Calu3 (cell line): ENCODE data around the gene SNX33. TPM values are rescaled to one million over a fixed set of nuclear protein-coding genes. Genes with fewer than 3 reads are reported as not detected.
"Not testable (repeated sequence)": the region's sequence is repeated elsewhere in the genome, so short reads cannot be mapped to it uniquely, and the experiment has no call there.

Source experiments
- BruUV-seq: library from RNA; stranded (reverse); fragments of 400-500 nt; replicated peaks from 2 replicates; lab custom pipeline; 2021; lab: Mats Ljungman, UMichigan
- CTCF ChIA-PET: fragments of 300-600 bp; sonication (Branson Sonifier 250); formaldehyde crosslinking; loops from one replicate; lab custom pipeline; 2022; ENCODE audit warnings: antibody characterized with exemption; lab: Charles Lee
- DNase-seq: peaks from one replicate; pipeline ENCODE4 v3.0.0; 2022
- H3K27ac Mint-ChIP-seq: one replicate; pipeline ENCODE4 v1.8.0; 2022; ENCODE audit warnings: mixed read lengths; ENCODE audit not compliant: unreplicated experiment
- H3K27me3 Mint-ChIP-seq: one replicate; pipeline ENCODE4 v1.8.0; 2022; ENCODE audit warnings: mixed read lengths; ENCODE audit not compliant: unreplicated experiment
- H3K36me3 Mint-ChIP-seq: one replicate; pipeline ENCODE4 v1.8.0; 2022; ENCODE audit warnings: mild to moderate bottlenecking, moderate library complexity, mixed read lengths; ENCODE audit not compliant: insufficient read depth, unreplicated experiment
- H3K4me1 Mint-ChIP-seq: one replicate; pipeline ENCODE4 v1.8.0; 2022; ENCODE audit warnings: mild to moderate bottlenecking, low read depth, mixed read lengths; ENCODE audit not compliant: unreplicated experiment
- H3K4me3 Mint-ChIP-seq: one replicate; pipeline ENCODE4 v1.8.0; 2022; ENCODE audit warnings: mild to moderate bottlenecking, low read depth, moderate library complexity, mixed read lengths; ENCODE audit not compliant: unreplicated experiment
- H3K9me3 Mint-ChIP-seq: one replicate; pipeline ENCODE4 v1.8.0; 2022; ENCODE audit warnings: low read depth, mixed read lengths; ENCODE audit not compliant: unreplicated experiment
- intact Hi-C: fragments of 100-400 bp; cut with micrococcal nuclease; formaldehyde crosslinking; loops from one replicate; pipeline ENCODE4 v1.10.0; 2022; ENCODE audit not compliant: unreplicated experiment
- total RNA-seq: library from RNA; stranded (reverse); gene quantifications from 2 replicates; pipeline ENCODE4 v1.2.3, GENCODE V29; 2022
- TF ChIP-seq, protein P1 (sequence below): fragments of 200-600 bp; IDR thresholded peaks from one replicate; pipeline ENCODE4 v1.8.0; 2022; ENCODE audit warnings: antibody characterized with exemption; ENCODE audit not compliant: unreplicated experiment

SNX33 gene
- total RNA-seq, 1 experiment from 2014 or later = 23.2 TPM

DNA sequence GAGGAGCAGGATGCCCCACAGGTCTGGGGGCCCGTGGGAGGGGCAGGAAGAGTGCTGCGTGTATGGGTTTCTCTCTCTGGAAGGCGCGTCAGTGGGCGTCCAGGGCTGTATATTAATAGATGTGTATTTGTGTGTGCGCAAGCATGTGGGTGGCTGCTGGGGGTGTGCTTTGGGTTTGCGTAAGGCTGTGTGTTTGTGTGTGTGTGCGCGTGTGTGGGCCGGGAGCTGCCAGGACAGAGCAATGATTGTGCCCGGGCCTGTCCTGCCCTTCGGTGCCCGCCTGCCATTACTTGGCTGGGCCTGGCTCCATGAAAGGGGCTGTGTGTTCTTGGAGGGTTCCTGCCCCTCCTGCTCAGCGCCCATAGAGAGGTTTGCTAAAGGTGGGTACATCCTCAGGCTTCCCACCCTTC, 48.6 kb downstream of the SNX33 start:
- intact Hi-C loops = no loop called here
- CTCF ChIA-PET = no interaction called here
- TF ChIP-seq, protein P1, sequence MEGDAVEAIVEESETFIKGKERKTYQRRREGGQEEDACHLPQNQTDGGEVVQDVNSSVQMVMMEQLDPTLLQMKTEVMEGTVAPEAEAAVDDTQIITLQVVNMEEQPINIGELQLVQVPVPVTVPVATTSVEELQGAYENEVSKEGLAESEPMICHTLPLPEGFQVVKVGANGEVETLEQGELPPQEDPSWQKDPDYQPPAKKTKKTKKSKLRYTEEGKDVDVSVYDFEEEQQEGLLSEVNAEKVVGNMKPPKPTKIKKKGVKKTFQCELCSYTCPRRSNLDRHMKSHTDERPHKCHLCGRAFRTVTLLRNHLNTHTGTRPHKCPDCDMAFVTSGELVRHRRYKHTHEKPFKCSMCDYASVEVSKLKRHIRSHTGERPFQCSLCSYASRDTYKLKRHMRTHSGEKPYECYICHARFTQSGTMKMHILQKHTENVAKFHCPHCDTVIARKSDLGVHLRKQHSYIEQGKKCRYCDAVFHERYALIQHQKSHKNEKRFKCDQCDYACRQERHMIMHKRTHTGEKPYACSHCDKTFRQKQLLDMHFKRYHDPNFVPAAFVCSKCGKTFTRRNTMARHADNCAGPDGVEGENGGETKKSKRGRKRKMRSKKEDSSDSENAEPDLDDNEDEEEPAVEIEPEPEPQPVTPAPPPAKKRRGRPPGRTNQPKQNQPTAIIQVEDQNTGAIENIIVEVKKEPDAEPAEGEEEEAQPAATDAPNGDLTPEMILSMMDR = no peak
- H3K36me3 Mint-ChIP-seq = peaks cover 5% of the 10 kb centered on the region
- H3K4me1 Mint-ChIP-seq = peaks cover 17% of the 10 kb centered on the region
- BruUV-seq = no TSS peak
- H3K27me3 Mint-ChIP-seq = peaks cover 66% of the 10 kb centered on the region
- no peak for DNase-seq
- no peak overlapping the region for H3K4me3 Mint-ChIP-seq
- no peaks in the 10 kb centered on the region for H3K9me3 Mint-ChIP-seq
- H3K27ac Mint-ChIP-seq = no peak overlapping the region

DNA sequence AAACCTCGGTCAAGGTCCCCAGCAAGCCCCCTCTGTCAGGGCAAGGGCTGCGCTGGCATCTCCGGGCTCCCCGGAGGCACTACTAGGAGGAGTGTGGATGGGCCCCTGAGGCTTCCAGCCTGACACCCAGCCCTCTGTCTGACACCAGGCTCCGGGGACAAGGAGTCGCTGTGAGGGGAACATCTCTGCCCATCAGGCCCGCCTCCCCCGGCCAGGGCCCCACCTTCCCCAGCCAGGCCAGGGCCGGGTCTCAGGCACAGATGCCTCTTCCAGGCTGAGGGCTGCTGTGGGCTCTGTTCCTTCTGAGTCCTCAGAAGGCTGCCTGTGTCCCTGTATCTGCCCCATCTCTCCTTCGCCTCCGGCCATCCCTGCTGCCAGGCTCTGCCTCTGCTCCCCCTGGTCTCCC, 49.1 kb downstream of the SNX33 start:
- H3K27ac Mint-ChIP-seq = no peak overlapping the region
- intact Hi-C loops = no loop called here
- no peak overlapping the region for H3K4me3 Mint-ChIP-seq
- peaks cover 17% of the 10 kb centered on the region for H3K4me1 Mint-ChIP-seq
- CTCF ChIA-PET = no interaction called here
- peaks cover 61% of the 10 kb centered on the region for H3K27me3 Mint-ChIP-seq
- TF ChIP-seq, protein P1 = no peak
- peaks cover 5% of the 10 kb centered on the region for H3K36me3 Mint-ChIP-seq
- BruUV-seq = no TSS peak
- no peaks in the 10 kb centered on the region for H3K9me3 Mint-ChIP-seq
- DNase-seq = no peak

DNA sequence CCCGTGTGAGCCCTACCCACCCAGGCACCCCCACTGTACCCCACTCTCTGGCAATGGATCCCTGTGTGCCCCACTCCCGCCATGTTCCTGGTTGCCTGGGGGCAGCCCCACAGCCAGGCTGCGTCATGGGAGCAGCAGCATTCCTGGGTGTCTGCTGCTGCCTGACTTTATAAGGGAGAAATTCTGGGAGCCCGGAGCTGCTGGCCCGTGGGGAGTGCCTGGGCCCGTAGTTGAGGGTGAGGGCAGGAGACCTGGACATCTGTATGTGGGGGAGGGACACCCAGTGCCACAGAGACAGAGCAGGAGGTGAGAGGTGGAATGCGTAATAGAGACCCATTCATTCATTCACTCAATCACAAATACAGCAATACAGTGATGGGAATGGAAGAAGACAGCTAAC, 49.8 kb downstream of the SNX33 start:
- TF ChIP-seq, protein P1 = no peak
- Mint-ChIP-seq H3K9me3 (no peaks in the 10 kb centered on the region), H3K36me3 (peaks cover 5% of the 10 kb centered on the region), H3K27ac (no peak overlapping the region), H3K4me3 (no peak overlapping the region), H3K27me3 (peaks cover 54% of the 10 kb centered on the region), H3K4me1 (peaks cover 17% of the 10 kb centered on the region)
- CTCF ChIA-PET = no interaction called here
- intact Hi-C loops = no loop called here
- DNase-seq = no peak
- BruUV-seq = no TSS peak

DNA sequence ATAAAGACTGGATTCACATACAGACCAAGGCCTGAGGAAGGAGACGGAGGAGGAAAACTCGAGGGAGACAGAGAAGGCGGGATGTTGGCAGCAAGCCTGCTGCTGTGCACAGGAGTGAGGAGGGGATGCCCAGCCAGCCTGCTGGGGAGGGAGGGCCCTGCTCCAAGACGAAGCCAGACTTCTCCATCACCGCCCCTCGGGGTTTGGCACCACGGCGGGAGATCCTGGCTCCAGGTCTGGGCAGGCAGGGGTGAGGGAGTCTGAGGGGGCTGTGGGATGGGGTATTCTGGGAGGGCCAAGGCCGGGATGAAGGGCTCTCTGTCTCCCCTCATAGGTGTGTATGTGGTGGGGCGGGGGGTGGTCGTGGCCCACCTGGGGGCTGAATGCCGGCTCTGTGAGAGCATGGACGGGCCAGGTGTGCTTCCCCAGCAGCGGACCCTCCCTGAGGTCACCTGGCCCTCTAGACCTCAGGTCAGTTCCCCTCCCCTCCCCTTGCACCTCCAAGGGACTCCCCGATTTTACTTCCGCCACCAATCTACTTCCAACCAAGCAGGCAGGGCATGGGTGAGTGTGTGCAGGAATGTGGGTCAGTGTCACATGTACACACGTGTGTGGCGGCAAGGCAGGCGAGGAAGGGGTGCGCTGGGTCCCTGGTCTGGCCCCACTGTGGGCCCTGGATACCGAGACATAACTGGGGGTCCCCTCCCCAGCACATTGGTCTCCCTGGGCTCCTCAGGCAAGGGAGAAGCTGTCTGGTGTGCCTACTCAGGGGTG, 50.4 kb downstream of the SNX33 start:
- CTCF ChIA-PET, BruUV-seq, H3K4me3 Mint-ChIP-seq, H3K9me3 Mint-ChIP-seq, H3K36me3 Mint-ChIP-seq, intact Hi-C loops, H3K27ac Mint-ChIP-seq, DNase-seq: not testable (repeated sequence)
- peaks cover 17% of the 10 kb centered on the region for H3K4me1 Mint-ChIP-seq
- peaks cover 48% of the 10 kb centered on the region for H3K27me3 Mint-ChIP-seq

DNA sequence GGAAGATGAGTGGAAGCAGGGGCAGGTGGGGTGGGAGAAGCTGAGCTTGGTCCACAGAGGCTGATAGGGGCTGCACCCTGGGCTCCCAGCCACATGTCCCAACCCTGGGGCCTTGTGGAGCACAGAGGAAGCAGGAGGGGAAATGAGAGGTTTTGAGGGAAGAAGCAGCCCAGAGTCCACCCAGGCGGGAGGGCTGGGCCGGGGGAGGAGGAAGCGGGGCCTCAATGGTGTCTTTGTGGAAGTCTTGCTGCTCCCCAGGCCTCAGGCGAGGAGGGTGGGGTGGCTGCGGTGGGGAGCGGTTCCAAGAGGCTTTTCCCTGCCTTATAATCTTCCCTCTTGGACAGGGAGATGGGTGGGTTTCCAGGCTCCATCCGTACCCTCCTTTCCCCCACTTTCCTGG, 51.8 kb downstream of the SNX33 start:
- BruUV-seq, H3K27ac Mint-ChIP-seq, H3K4me3 Mint-ChIP-seq, CTCF ChIA-PET, intact Hi-C loops, DNase-seq, H3K36me3 Mint-ChIP-seq, H3K9me3 Mint-ChIP-seq: not testable (repeated sequence)
- peaks cover 43% of the 10 kb centered on the region for H3K27me3 Mint-ChIP-seq
- peaks cover 14% of the 10 kb centered on the region for H3K4me1 Mint-ChIP-seq

DNA sequence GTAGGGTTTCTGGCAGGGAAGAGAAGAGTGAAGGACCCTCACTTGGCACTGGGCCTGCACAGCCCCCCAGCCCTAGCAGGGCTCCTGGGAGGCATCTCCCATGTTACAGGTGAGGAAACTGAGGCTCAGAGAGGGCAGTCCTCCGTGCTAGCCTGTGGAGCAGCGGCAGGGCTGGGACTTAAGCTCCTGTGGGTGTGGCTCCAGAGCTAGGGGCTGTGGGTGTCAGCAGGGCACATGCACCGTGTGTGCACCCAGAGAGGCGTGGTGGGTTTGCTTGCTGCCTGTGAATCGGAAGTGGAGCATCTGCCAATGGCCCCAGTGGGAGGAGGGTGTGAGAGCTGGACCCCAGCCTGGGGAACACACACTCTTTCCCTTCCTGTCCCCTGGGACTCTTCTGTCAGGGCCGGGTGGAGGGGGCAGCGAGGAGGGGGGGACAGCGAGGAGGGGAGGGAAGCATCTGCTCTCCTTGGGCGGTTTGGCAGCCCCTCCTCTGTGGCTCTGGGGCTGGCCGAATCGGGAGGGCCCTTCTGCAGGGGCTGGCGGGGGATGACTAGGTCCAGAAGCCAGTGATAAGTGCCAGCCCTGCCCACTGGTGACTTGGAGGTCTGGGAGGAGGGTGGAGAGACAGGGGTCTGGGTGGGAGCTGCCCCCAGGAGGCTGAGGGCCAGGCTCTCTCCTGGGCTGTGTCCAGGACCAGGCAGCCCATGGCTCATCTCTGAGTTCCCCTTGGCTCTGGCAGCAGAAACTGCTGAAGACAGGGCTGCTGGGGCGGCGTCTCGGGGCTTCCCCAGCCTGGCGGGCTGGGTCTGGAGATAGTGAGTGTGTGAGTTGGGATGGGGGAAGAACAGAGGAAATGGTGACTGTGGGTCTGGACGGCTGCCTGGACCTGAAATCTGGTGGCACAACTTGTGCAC, 52.5 kb downstream of the SNX33 start:
- H3K27ac Mint-ChIP-seq = not testable (repeated sequence)

More for the DNA sequence above, 52.5 kb downstream of the SNX33 start:
- H3K4me1 Mint-ChIP-seq, H3K36me3 Mint-ChIP-seq, CTCF ChIA-PET, intact Hi-C loops, BruUV-seq, H3K9me3 Mint-ChIP-seq, DNase-seq, H3K4me3 Mint-ChIP-seq: not testable (repeated sequence)
- peaks cover 36% of the 10 kb centered on the region for H3K27me3 Mint-ChIP-seq
